Heart right ventricle (tissue), 16 donors: Measurements from ENCODE around the gene RASGRF2. TPM values are rescaled to one million over a fixed set of nuclear protein-coding genes. Genes with fewer than 3 reads are reported as not detected.
A peak's percentile ranks its signal among the peaks of the same experiment; 100 is the strongest.

Experiments
- ATAC-seq, 8 donors: fragments of 200-7000 bp; cut with Tn5 transposase; one replicate each; pipeline ENCODE4 v1.9.1; 2020; ENCODE audit warnings: mild to moderate bottlenecking in 8 of 8, moderate library complexity in 8 of 8, moderate number of reproducible peaks in 1 of 8
- DNase-seq, 2 donors: peaks; one replicate each; pipeline ENCODE4 v3.0.0-alpha.2; 2020
- H3K27ac ChIP-seq, 10 donors: fragments of 200-600 bp; sonication (generic) in 2 of 10; one replicate each; pipeline versions ENCODE4 v1.5.0 to v1.8.0; 2020 to 2022; ENCODE audit warnings: mild to moderate bottlenecking in 3 of 10
- H3K27me3 ChIP-seq, 7 donors: fragments of 200-600 bp; one replicate each; pipeline ENCODE4 v1.8.0; 2021 to 2022; ENCODE audit warnings: mild to moderate bottlenecking in 2 of 7
- H3K36me3 ChIP-seq, 9 donors: fragments of 200-600 bp; sonication (generic) in 1 of 9; one replicate each; pipeline versions ENCODE4 v1.5.0 to v1.8.0; 2020 to 2022; ENCODE audit warnings: mild to moderate bottlenecking in 2 of 9
- H3K4me1 ChIP-seq, 9 donors: fragments of 200-600 bp; sonication (generic) in 1 of 9; one replicate each; pipeline versions ENCODE4 v1.5.0 to v1.8.0; 2020 to 2022; ENCODE audit warnings: mild to moderate bottlenecking in 4 of 9
- H3K4me3 ChIP-seq, 10 donors: fragments of 200-600 bp; sonication (generic) in 2 of 10; one replicate each; pipeline versions ENCODE4 v1.5.0 to v1.8.0; 2020 to 2022; ENCODE audit warnings: mild to moderate bottlenecking in 7 of 10, moderate library complexity in 2 of 10
- H3K9me3 ChIP-seq, 11 donors: fragments of 200-600 bp in 10 of 11; sonication (generic) in 2 of 11; one replicate each; pipeline versions ENCODE4 v1.5.0 to v1.8.0; 2013 to 2022; ENCODE audit warnings: mild to moderate bottlenecking in 2 of 11, control low read depth in 1 of 11, moderate library complexity in 1 of 11
- CTCF ChIP-seq, 9 donors: fragments of 200-600 bp; sonication (generic) in 2 of 9; IDR thresholded peaks; one replicate each; pipeline versions ENCODE4 v1.5.0 to v1.8.0; 2021 to 2022; ENCODE audit warnings: antibody characterized with exemption in 9 of 9, mild to moderate bottlenecking in 5 of 9, moderate library complexity in 1 of 9
- WGBS, 2 donors: extraction: QIAGEN DNeasy Blood & Tissue Kit; methylation state at CpG; one replicate each; pipeline ENCODE4 v1.1.7; 2013; ENCODE audit warnings: inconsistent platforms in 1 of 2; 5-methylcytosine and 5-hydroxymethylcytosine counted together
- intact Hi-C, 10 donors: fragments of 100-400 bp; cut with DNase I; formaldehyde crosslinking; loops; one replicate each; pipeline versions ENCODE4 v1.11.1 to v1.14.2; 2022
- long read RNA-seq, 3 donors: library from polyadenylated mRNA; unstranded; transcript quantifications; one replicate each; pipeline ENCODE4 v2.0.0, GENCODE V29; 2020 to 2021
- polyA plus RNA-seq, 2 donors: library from polyadenylated mRNA; stranded (reverse); fragments of 200-250 nt; gene quantifications; one replicate each; pipeline ENCODE4 v1.2.3, GENCODE V29; 2013
- total RNA-seq, 10 donors: library from RNA; stranded (reverse); fragmentation: NEBNext Ultra II Directional in 3 of 10; extraction: Animal tissue kit (Norgen Biotek cat#: 25700) in 3 of 10; gene quantifications; one replicate each; pipeline versions ENCODE4 v1.2.1 to v1.2.4, GENCODE V29; 2021 to 2023
- donor health status: Arrhythmogenic right ventricular cardiomyopathy.
- donor health status: ischemic (EF 13 %, LVEDD 7.1; RV severe dilation, severe dysfunction).
- donor health status: healthy with polysubstance abuse.
- donor health status: DM: no; HTN: yes; CAD: no.
- donor health status: DM: no; HTN: no; CAD: no.
- donor health status: ischemic (EF 25% LVEDD 6.9; RV normal size, moderate dysfunction).
- donor health status: ischemic (EF 25% LVEDD 5.7; RV mildly dilated, moderate dysfunction).
- donor health status: healthy.
- donor health status: DM: yes; HTN: yes; CAD: no.
- donor health status: Ischemic cardiomyopathy.
- donor health status: ischemic (EF 35%, LVEDD 5.7; RV mildly dilated, moderate dysfunction).
- donor health status: nonischemic (EF 11% LVEDD 7.7; RV severe dilation, severe dysfunction).
- donor health status: DM: yes; HTN: yes; CAD: no.
- donor health status: PGD.
- donor health status: ischemic (EF 29% LVEDD 5.4; RV normal size, mild dysfunction).
- donor health status: nonischemic (EF 23%, LVEDD 6.1; RV moderate dilation, normal function).

Gene RASGRF2
- total RNA-seq (10 to 100 TPM in 2 of 10 donors, 1 to 10 TPM in 8; 4.2 to 13.4 (median 6.8) TPM), polyA plus RNA-seq (1 to 10 TPM; 2.9 to 8.6 TPM)
- long read RNA-seq, donor 1, partial matches to known transcripts: 3 of 6 reads
- long read RNA-seq, donor 1, other reads (novel, unspliced or antisense): 1 of 6 reads
- long read RNA-seq, donor 2, partial matches to known transcripts: 3 of 7 reads
- long read RNA-seq, donor 2, other reads (novel, unspliced or antisense): 2 of 7 reads
- long read RNA-seq, donor 3, partial matches to known transcripts: 12 of 24 reads
- long read RNA-seq, donor 3, other reads (novel, unspliced or antisense): 10 of 24 reads

- intact Hi-C loops: loop anchor here in 6 of 10 donors (5.0 to 10.0 kb wide), 9 partner anchors 42 to 235 kb away; no protein-coding TSS in a partner anchor
- WGBS, 2 donors: 12 to 13% methylated on average over 59 to 66 of the region's 66 CpGs
Observed at GRCh38 chr5:80959768-80960442, at the start of gene RASGRF2. TSS of gene RASGRF2 (plus strand) at chr5:80960363. CDS start at chr5:80960739, 376 bp downstream.

GRCh38 chr5:80912479-80912878, 47.7 kb upstream of the RASGRF2 start:
- H3K36me3 ChIP-seq: no peaks in the 10 kb centered on the region
- no peaks in the 10 kb centered on the region for H3K27me3 ChIP-seq
- WGBS, 2 donors: 92% methylated on average over 3 of the region's 3 CpGs
- no peak for TF ChIP-seq CTCF (IDR thresholded peaks at IDR 0.05)
- no peak overlapping the region for H3K4me3 ChIP-seq
- no peak for DNase-seq
- intact Hi-C loops: no loop called here
- ATAC-seq: no peak
- peaks cover 0 to 10% (median 0%) of the 10 kb centered on the region in 11 donors for H3K9me3 ChIP-seq
- peaks cover 0 to 8% (median 0%) of the 10 kb centered on the region in 9 donors for H3K4me1 ChIP-seq
- H3K27ac ChIP-seq: no peak overlapping the region

More at GRCh38 chr5:80959768-80960442, at the start of gene RASGRF2:
- peak within 1 kb of the TSS; percentile 54 to 77 (median 65) for H3K4me3 ChIP-seq
- no peak for TF ChIP-seq CTCF (IDR thresholded peaks at IDR 0.05)
- H3K27ac ChIP-seq: peak within 1 kb of the TSS; percentile 83 to 92 (median 87)
- DNase-seq (peak; percentile 23 to 31), ATAC-seq (peak in 6 of 8 donors; percentile 22 to 61 (median 44))
- H3K4me1 ChIP-seq: peaks cover 0 to 35% (median 4%) of the 10 kb centered on the region in 9 donors
- no peaks in the 10 kb centered on the region for H3K36me3 ChIP-seq
- H3K9me3 ChIP-seq: no peaks in the 10 kb centered on the region
- H3K27me3 ChIP-seq: peaks cover 0 to 83% (median 48%) of the 10 kb centered on the region in 7 donors

- DNase-seq: no peak
- no peaks in the 10 kb centered on the region for H3K36me3 ChIP-seq
- intact Hi-C loops: no loop called here
- no peak overlapping the region for H3K27ac ChIP-seq
- 85 to 92% methylated on average over 1 of the region's 1 CpG for WGBS, 2 donors
- ATAC-seq: no peak
- H3K27me3 ChIP-seq: no peaks in the 10 kb centered on the region
- H3K4me3 ChIP-seq: no peak overlapping the region
- no peak for TF ChIP-seq CTCF (IDR thresholded peaks at IDR 0.05)
- peaks cover 0 to 10% (median 0%) of the 10 kb centered on the region in 11 donors for H3K9me3 ChIP-seq
- H3K4me1 ChIP-seq: peaks cover 0 to 8% (median 0%) of the 10 kb centered on the region in 9 donors
Observed at GRCh38 chr5:80915716-80916115, 44.4 kb upstream of the RASGRF2 start.

- TF ChIP-seq CTCF (IDR thresholded peaks at IDR 0.05): no peak
- ATAC-seq: peak in 1 of 8 donors; percentile 27
- Histone ChIP-seq H3K9me3 (peaks cover 0 to 10% (median 0%) of the 10 kb centered on the region in 11 donors), H3K27me3 (no peaks in the 10 kb centered on the region), H3K4me1 (peaks cover 0 to 8% (median 0%) of the 10 kb centered on the region in 9 donors), H3K4me3 (no peak overlapping the region), H3K27ac (peak overlapping the region in 1 of 10 donors; percentile 19), H3K36me3 (no peaks in the 10 kb centered on the region)
- intact Hi-C loops: no loop called here
- WGBS, 2 donors: 83 to 89% methylated on average over 4 of the region's 4 CpGs
- DNase-seq: no peak
Observed at GRCh38 chr5:80916676-80917075, 43.5 kb upstream of the RASGRF2 start.
